Measurements from ENCODE around the gene HBG2.

GRCh38 chr11:5274395-5274794 lies 19.8 kb upstream of the HBG2 start:
- no peak for TF ChIP-seq SRSF1 (optimal IDR thresholded peaks at IDR 0.05; ENCODE audit: low read depth, low read length)
- no peak for TF ChIP-seq ADNP (CRISPR knock-in tag; IDR thresholded peaks at IDR 0.05)
- no peak for TF ChIP-seq HMG20A (CRISPR knock-in tag; IDR thresholded peaks at IDR 0.05; ENCODE audit: borderline replicate concordance)
- TF ChIP-seq ETS1 (CRISPR knock-in tag; IDR thresholded peaks at IDR 0.05), result no peak
- no peak for TF ChIP-seq GABPA (IDR thresholded peaks at IDR 0.05; ENCODE audit: low read depth, low read length)
- no peak for TF ChIP-seq GABPA (CRISPR knock-in tag; IDR thresholded peaks at IDR 0.05; ENCODE audit: low read depth)
- TF ChIP-seq BRCA1 (CRISPR knock-in tag; IDR thresholded peaks at IDR 0.05), result no peak
- TF ChIP-seq CHD2 (IDR thresholded peaks at IDR 0.05; ENCODE audit: low read depth, low read length), result no peak
- TF ChIP-seq PTBP1 (IDR thresholded peaks at IDR 0.05; ENCODE audit: low read depth, low read length, poor library complexity, severe bottlenecking), result no peak
- TF ChIP-seq RFX5 (IDR thresholded peaks at IDR 0.05; ENCODE audit: low read depth, low read length), result no peak
- TF ChIP-seq BRF2 (CRISPR knock-in tag; IDR thresholded peaks at IDR 0.05), result no peak
- TF ChIP-seq ZNF143 (CRISPR knock-in tag; IDR thresholded peaks at IDR 0.05), result no peak
- TF ChIP-seq ZNF782 (CRISPR knock-in tag; IDR thresholded peaks at IDR 0.05; ENCODE audit: borderline replicate concordance), result no peak
